GM12878 (cell line): ENCODE measurements around the gene MAMDC4.

Experiments
- BCL3 ChIP-seq: IDR thresholded peaks from 2 replicates; pipeline ENCODE4 v1.6.1; 2011; ENCODE audit warnings: borderline replicate concordance, low read depth, mild to moderate bottlenecking, moderate library complexity, low read length; ENCODE audit not compliant: insufficient read depth, poor library complexity, severe bottlenecking
- CREM ChIP-seq: IDR thresholded peaks from 2 replicates; pipeline ENCODE4 v1.6.1; 2014; ENCODE audit warnings: antibody characterized with exemption, low read depth
- CTCF ChIP-seq, 3 experiments: IDR thresholded peaks in 2 of 3; conservative IDR thresholded peaks in 1 of 3; 2 replicates each; pipeline ENCODE4 v1.5.1; 2011; ENCODE audit warnings: low read depth in 3 of 3, low read length in 3 of 3, mild to moderate bottlenecking in 3 of 3, control low read depth in 2 of 3, moderate library complexity in 2 of 3, inconsistent platforms in 1 of 3, mixed read lengths in 1 of 3; ENCODE audit not compliant: control insufficient read depth in 2 of 3, insufficient read depth in 1 of 3; ENCODE audit errors: extremely low read depth in 1 of 3
- E4F1 ChIP-seq: fragments of 450-650 bp; IDR thresholded peaks from 2 replicates; pipeline ENCODE4 v1.6.1; 2018; ENCODE audit warnings: borderline replicate concordance, mild to moderate bottlenecking; ENCODE audit not compliant: partially characterized antibody
- POLR2A ChIP-seq: IDR thresholded peaks from 2 replicates; pipeline ENCODE4 v1.6.1; 2011; ENCODE audit warnings: low read depth, mild to moderate bottlenecking, low read length
- POLR2AphosphoS5 ChIP-seq: IDR thresholded peaks from 2 replicates; pipeline ENCODE4 v1.6.1; 2011; ENCODE audit warnings: mild to moderate bottlenecking, low read length, inconsistent platforms
- RFX5 ChIP-seq: IDR thresholded peaks from 2 replicates; pipeline ENCODE4 v1.6.1; 2011; ENCODE audit warnings: low read depth, low read length, improper control_type of control experiment
- SP1 ChIP-seq: IDR thresholded peaks from one replicate; pipeline ENCODE4 v1.6.1; 2011; ENCODE audit warnings: low read depth, low read length
- TAF1 ChIP-seq: IDR thresholded peaks from 2 replicates; pipeline ENCODE4 v1.6.1; 2011; ENCODE audit warnings: mild to moderate bottlenecking, low read depth, low read length, borderline replicate concordance
- USF2 ChIP-seq: IDR thresholded peaks from 2 replicates; pipeline ENCODE4 v1.6.1; 2011; ENCODE audit warnings: low read depth, low read length, improper control_type of control experiment, borderline replicate concordance
- ZBTB40 ChIP-seq: fragments of 450-650 bp; IDR thresholded peaks from 2 replicates; pipeline ENCODE4 v1.6.1; 2016; ENCODE audit warnings: mild to moderate bottlenecking, moderate library complexity, borderline replicate concordance

- TF ChIP-seq RFX5 (no peak), E4F1 (no peak), TAF1 (no peak), POLR2AphosphoS5 (no peak), POLR2A (no peak), BCL3 (no peak), USF2 (no peak), CREM (no peak), ZBTB40 (no peak), CTCF (IDR thresholded peaks at IDR 0.05 in 2 of 3, conservative IDR thresholded peaks at IDR 0.05 in 1 of 3; ENCODE audit: control insufficient read depth in 2 of 3, extremely low read depth in 1 of 3, insufficient read depth in 1 of 3, low read depth in 3 of 3, low read length in 3 of 3) (no peak), SP1 (no peak)
Measured at GRCh38 chr9:136898483-136899100, 46.4 kb downstream of the MAMDC4 start.
